Activated B cell treated with CpG ODN at 0.5 μM for 24 hours (primary cell): ENCODE results near the gene RAD52. TPM values are rescaled to one million over a fixed set of nuclear protein-coding genes. Genes with fewer than 3 reads are reported as not detected.

ENCODE experiments used
- ATAC-seq: fragments of 200-7000 bp; cut with Tn5 transposase; one replicate; pipeline ENCODE4 v1.10.0; 2021; ENCODE audit warnings: low read depth, mild to moderate bottlenecking, moderate library complexity
- CTCF ChIA-PET: fragments of 350-600 bp; sonication (Branson Sonifier 250); formaldehyde crosslinking; loops from one replicate; lab custom pipeline; 2021; ENCODE audit warnings: antibody characterized with exemption; lab: Charles Lee
- POLR2A ChIA-PET: fragments of 350-600 bp; sonication (Branson Sonifier 250); formaldehyde crosslinking; loops from one replicate; lab custom pipeline; 2021; ENCODE audit warnings: antibody characterized with exemption; lab: Charles Lee
- DNase-seq: peaks from one replicate; pipeline ENCODE4 v3.0.0; 2022
- H3K27ac Mint-ChIP-seq: one replicate; pipeline ENCODE4 v1.8.0; 2020; ENCODE audit warnings: mixed read lengths
- H3K27me3 Mint-ChIP-seq: one replicate; pipeline ENCODE4 v1.8.0; 2021; ENCODE audit warnings: mixed read lengths
- H3K36me3 Mint-ChIP-seq: one replicate; pipeline ENCODE4 v1.8.0; 2021; ENCODE audit warnings: low read depth, mixed read lengths
- H3K4me1 Mint-ChIP-seq: one replicate; pipeline ENCODE4 v1.8.0; 2021; ENCODE audit warnings: mixed read lengths
- H3K4me3 Mint-ChIP-seq: one replicate; pipeline ENCODE4 v1.8.0; 2020; ENCODE audit warnings: mild to moderate bottlenecking, mixed read lengths
- H3K9me3 Mint-ChIP-seq: one replicate; pipeline ENCODE4 v1.8.0; 2020; ENCODE audit warnings: mixed read lengths
- intact Hi-C: fragments of 100-400 bp; cut with micrococcal nuclease; formaldehyde crosslinking; loops from one replicate; pipeline ENCODE4 v1.15.1; 2024
- total RNA-seq: library from RNA; stranded (reverse); gene quantifications from 2 replicates; pipeline ENCODE4 v1.2.3, GENCODE V29; 2022
- TF ChIP-seq, protein P1 (sequence below): fragments of 200-600 bp; IDR thresholded peaks from one replicate; pipeline ENCODE4 v1.8.0; 2022; ENCODE audit warnings: antibody characterized with exemption, mild to moderate bottlenecking

Gene RAD52
- total RNA-seq, 1 donor from 2014 or later, result 15.2 TPM

- ATAC-seq (no peak), DNase-seq (no peak)
- Mint-ChIP-seq H3K9me3 (no peaks in the 10 kb centered on the region), H3K36me3 (peaks cover 72% of the 10 kb centered on the region), H3K4me3 (no peak overlapping the region), H3K4me1 (no peaks in the 10 kb centered on the region), H3K27me3 (no peaks in the 10 kb centered on the region), H3K27ac (no peak overlapping the region)
- intact Hi-C loops, result no loop called here
- TF ChIP-seq, protein P1, sequence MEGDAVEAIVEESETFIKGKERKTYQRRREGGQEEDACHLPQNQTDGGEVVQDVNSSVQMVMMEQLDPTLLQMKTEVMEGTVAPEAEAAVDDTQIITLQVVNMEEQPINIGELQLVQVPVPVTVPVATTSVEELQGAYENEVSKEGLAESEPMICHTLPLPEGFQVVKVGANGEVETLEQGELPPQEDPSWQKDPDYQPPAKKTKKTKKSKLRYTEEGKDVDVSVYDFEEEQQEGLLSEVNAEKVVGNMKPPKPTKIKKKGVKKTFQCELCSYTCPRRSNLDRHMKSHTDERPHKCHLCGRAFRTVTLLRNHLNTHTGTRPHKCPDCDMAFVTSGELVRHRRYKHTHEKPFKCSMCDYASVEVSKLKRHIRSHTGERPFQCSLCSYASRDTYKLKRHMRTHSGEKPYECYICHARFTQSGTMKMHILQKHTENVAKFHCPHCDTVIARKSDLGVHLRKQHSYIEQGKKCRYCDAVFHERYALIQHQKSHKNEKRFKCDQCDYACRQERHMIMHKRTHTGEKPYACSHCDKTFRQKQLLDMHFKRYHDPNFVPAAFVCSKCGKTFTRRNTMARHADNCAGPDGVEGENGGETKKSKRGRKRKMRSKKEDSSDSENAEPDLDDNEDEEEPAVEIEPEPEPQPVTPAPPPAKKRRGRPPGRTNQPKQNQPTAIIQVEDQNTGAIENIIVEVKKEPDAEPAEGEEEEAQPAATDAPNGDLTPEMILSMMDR, result no peak
- ChIA-PET POLR2A (no interaction called here), CTCF (interaction anchor here (1.6 kb wide), 1 partner anchor 55 kb away, joined by 3 read pairs; no protein-coding TSS in a partner anchor)
These were observed 79.1 kb downstream of the RAD52 start for GRCh38 chr12:870378-870777.

GRCh38 chr12:868722-869121 is 80.8 kb downstream of the RAD52 start:
- ChIA-PET POLR2A (no interaction called here), CTCF (no interaction called here)
- Mint-ChIP-seq H3K27me3 (no peaks in the 10 kb centered on the region), H3K4me3 (no peak overlapping the region), H3K4me1 (no peaks in the 10 kb centered on the region), H3K9me3 (no peaks in the 10 kb centered on the region), H3K27ac (no peak overlapping the region), H3K36me3 (peaks cover 74% of the 10 kb centered on the region)
- ATAC-seq (no peak), DNase-seq (no peak)
- intact Hi-C loops, result loop anchor here (2.0 to 5.0 kb wide), 2 partner anchors 224 to 300 kb away; no protein-coding TSS in a partner anchor
- TF ChIP-seq, protein P1, result no peak

- Mint-ChIP-seq H3K4me1 (no peaks in the 10 kb centered on the region), H3K9me3 (no peaks in the 10 kb centered on the region), H3K36me3 (peaks cover 72% of the 10 kb centered on the region), H3K27ac (no peak overlapping the region), H3K4me3 (no peak overlapping the region), H3K27me3 (no peaks in the 10 kb centered on the region)
- intact Hi-C loops, result loop anchor here (2.0 to 5.0 kb wide), 2 partner anchors 224 to 299 kb away; no protein-coding TSS in a partner anchor
- ChIA-PET POLR2A (no interaction called here), CTCF (interaction anchor here (1.5 kb wide), 1 partner anchor 251 kb away, joined by 5 read pairs; no protein-coding TSS in a partner anchor)
- TF ChIP-seq, protein P1, result no peak
- DNase-seq (no peak), ATAC-seq (no peak)
These were observed 81.6 kb downstream of the RAD52 start for GRCh38 chr12:867905-868304.

- H3K27me3 Mint-ChIP-seq, result no peaks in the 10 kb centered on the region
- POLR2A ChIA-PET, result no interaction called here
- no peak for DNase-seq
- CTCF ChIA-PET, result no interaction called here
- H3K4me3 Mint-ChIP-seq, result no peak overlapping the region
- ATAC-seq, result no peak
- no peaks in the 10 kb centered on the region for H3K4me1 Mint-ChIP-seq
- no peak overlapping the region for H3K27ac Mint-ChIP-seq
- TF ChIP-seq, protein P1, result no peak
- intact Hi-C loops, result loop anchor here (5.0 kb wide), 1 partner anchor 227 kb away; no protein-coding TSS in a partner anchor
- peaks cover 76% of the 10 kb centered on the region for H3K36me3 Mint-ChIP-seq
- no peaks in the 10 kb centered on the region for H3K9me3 Mint-ChIP-seq
These were observed 83.9 kb downstream of the RAD52 start for GRCh38 chr12:865614-866013.

DNA sequence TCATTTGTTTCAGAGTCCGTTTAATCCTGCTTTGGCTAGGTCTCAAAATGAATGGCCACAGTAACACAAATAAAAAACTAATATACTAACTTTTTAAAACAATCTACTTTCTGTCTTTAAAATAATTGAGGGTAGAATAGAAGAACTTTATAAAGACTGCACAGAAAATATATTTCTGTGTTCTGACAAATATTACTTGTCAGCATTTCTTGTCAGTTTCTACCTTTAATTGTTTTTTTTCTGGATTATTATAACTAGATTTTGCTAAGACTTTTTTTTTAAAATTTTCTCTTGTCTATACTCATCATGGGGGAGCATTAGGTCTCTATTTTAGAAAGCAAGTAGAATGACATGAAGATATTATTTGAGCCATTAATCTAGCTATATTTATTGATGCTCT is 86.2 kb downstream of the RAD52 start:
- no peaks in the 10 kb centered on the region for H3K4me1 Mint-ChIP-seq
- H3K4me3 Mint-ChIP-seq, result no peak overlapping the region
- TF ChIP-seq, protein P1, result no peak
- no peaks in the 10 kb centered on the region for H3K9me3 Mint-ChIP-seq
- H3K27ac Mint-ChIP-seq, result no peak overlapping the region
- DNase-seq, result no peak
- H3K36me3 Mint-ChIP-seq, result peaks cover 81% of the 10 kb centered on the region
- ATAC-seq, result no peak
- intact Hi-C loops, result no loop called here
- ChIA-PET CTCF (no interaction called here), POLR2A (no interaction called here)
- no peaks in the 10 kb centered on the region for H3K27me3 Mint-ChIP-seq
